Smooth muscle cell (in vitro differentiated cells): Measurements from ENCODE around the gene TNFRSF6B. TPM values are rescaled to one million over a fixed set of nuclear protein-coding genes. Genes with fewer than 3 reads are reported as not detected.
A peak's percentile ranks its signal among the peaks of the same experiment; 100 is the strongest.

ENCODE experiments used
- DNase-seq: peaks from one replicate; lab custom pipeline; 2025; ENCODE audit not compliant: unreplicated experiment; lab: John Stamatoyannopoulos, UW
- H2AFZ ChIP-seq: fragments of 200-600 bp; sonication (generic); 2 replicates; pipeline ENCODE4 v1.6.0; 2016; ENCODE audit warnings: antibody characterized with exemption, low read depth, mild to moderate bottlenecking
- H3F3A ChIP-seq: fragments of 200-600 bp; sonication (generic); 2 replicates; pipeline ENCODE4 v1.6.0; 2017; ENCODE audit warnings: antibody characterized with exemption, low read depth
- H3K27ac ChIP-seq: fragments of 200-600 bp; sonication (generic); 2 replicates; pipeline ENCODE4 v1.5.1; 2016; ENCODE audit warnings: low read depth, mild to moderate bottlenecking
- H3K27me3 ChIP-seq: fragments of 200-600 bp; sonication (generic); 2 replicates; pipeline ENCODE4 v1.6.1; 2016; ENCODE audit warnings: low read depth, mild to moderate bottlenecking
- H3K36me3 ChIP-seq: fragments of 200-600 bp; sonication (generic); 2 replicates; pipeline ENCODE4 v1.5.1; 2016; ENCODE audit warnings: low read depth
- H3K4me1 ChIP-seq: fragments of 200-600 bp; sonication (generic); 2 replicates; pipeline ENCODE4 v1.5.1; 2016; ENCODE audit warnings: low read depth
- H3K4me2 ChIP-seq: fragments of 200-600 bp; sonication (generic); 2 replicates; pipeline ENCODE4 v1.6.0; 2016; ENCODE audit warnings: mild to moderate bottlenecking
- H3K4me3 ChIP-seq: fragments of 200-600 bp; sonication (generic); 2 replicates; pipeline ENCODE4 v1.5.1; 2016; ENCODE audit warnings: mild to moderate bottlenecking
- H3K79me2 ChIP-seq: fragments of 200-600 bp; sonication (generic); 2 replicates; pipeline ENCODE4 v1.6.0; 2016; ENCODE audit warnings: low read depth, mild to moderate bottlenecking
- H3K9ac ChIP-seq: fragments of 200-600 bp; sonication (generic); 2 replicates; pipeline ENCODE4 v1.6.0; 2016; ENCODE audit warnings: low read depth
- H3K9me3 ChIP-seq: fragments of 200-600 bp; sonication (generic); replicated peaks from 2 replicates; pipeline ENCODE4 v1.5.1; 2016; ENCODE audit warnings: low read depth
- H4K20me1 ChIP-seq: fragments of 200-600 bp; sonication (generic); 2 replicates; pipeline ENCODE4 v1.6.0; 2016; ENCODE audit warnings: low read depth
- CTCF ChIP-seq: fragments of 200-600 bp; sonication (generic); IDR thresholded peaks from 2 replicates; pipeline ENCODE4 v1.5.1; 2017; ENCODE audit warnings: borderline replicate concordance, mild to moderate bottlenecking, antibody characterized with exemption; ENCODE audit not compliant: insufficient read depth, poor library complexity, severe bottlenecking
- WGBS: methylation state at CpG from one replicate; pipeline ENCODE4 v1.1.7; 2016; ENCODE audit warnings: low lambda C conversion rate; 5-methylcytosine and 5-hydroxymethylcytosine counted together
- polyA plus RNA-seq: library from polyadenylated mRNA; unstranded; fragments of >200 nt; fragmentation: Nextera tagmentation; extraction: Ambion mirVana; gene quantifications from 2 replicates; pipeline ENCODE4 v1.2.1, GENCODE V29; 2016
- total RNA-seq: library from RNA; depleted of rRNA; stranded (reverse); fragments of >200 nt; gene quantifications from 2 replicates; pipeline ENCODE4 v1.2.3, GENCODE V29; 2014

The TNFRSF6B gene
- total and polyA plus RNA-seq, 2 experiments from 2014 or later: 13.1 to 17.1 TPM

DNA sequence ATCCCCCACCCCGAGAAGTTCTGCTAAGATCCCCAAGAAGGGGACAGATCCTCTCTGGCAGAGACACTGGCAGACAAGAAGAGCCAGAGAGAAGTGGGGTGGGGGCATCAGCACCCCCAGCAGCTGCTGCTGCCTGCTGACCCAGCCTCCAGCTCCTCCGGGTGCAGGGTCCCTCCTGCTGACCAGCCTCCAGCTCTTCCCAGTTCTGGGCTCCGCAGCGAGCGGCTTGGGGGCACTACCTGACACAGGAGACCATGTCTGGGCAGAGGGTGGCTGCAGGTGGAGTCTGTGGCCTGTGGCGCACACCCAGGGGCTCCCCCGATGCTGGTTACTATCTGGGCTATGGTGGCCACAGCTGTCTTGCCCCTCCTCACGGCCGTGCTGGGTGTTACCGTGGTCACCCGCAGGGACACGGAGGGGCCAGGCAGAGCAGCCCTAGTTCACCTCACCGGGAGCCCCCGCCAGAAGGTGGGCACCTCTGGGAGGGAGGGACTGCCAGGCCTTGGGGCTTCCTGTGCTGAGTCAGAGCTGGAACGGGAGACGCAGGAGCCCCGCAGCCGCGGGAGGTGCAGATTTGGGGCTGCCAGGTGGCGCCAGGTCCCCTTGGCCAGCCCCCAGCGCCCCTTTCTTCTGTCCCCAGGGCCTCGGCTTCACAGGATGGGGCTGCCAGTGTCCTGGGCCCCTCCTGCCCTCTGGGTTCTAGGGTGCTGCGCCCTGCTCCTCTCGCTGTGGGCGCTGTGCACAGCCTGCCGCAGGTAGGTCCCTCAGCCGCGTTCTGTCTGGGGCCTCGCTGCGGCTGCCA is 40.6 kb downstream of the TNFRSF6B start:
- Histone ChIP-seq H3K4me2 (peak overlapping the region; percentile 96), H3K4me3 (peak overlapping the region; percentile 58), H4K20me1 (peaks cover 62% of the 10 kb centered on the region), H3K9me3 (no peaks in the 10 kb centered on the region), H3K27ac (no peak overlapping the region), H3K4me1 (peaks cover 30% of the 10 kb centered on the region), H3F3A (peaks cover 17% of the 10 kb centered on the region), H2AFZ (no peak overlapping the region), H3K9ac (no peak overlapping the region), H3K36me3 (no peaks in the 10 kb centered on the region), H3K27me3 (no peaks in the 10 kb centered on the region), H3K79me2 (no peaks in the 10 kb centered on the region)
- DNase-seq: no peak
- no peak for TF ChIP-seq CTCF
- WGBS: 55% methylated on average over 29 of the region's 30 CpGs

DNA sequence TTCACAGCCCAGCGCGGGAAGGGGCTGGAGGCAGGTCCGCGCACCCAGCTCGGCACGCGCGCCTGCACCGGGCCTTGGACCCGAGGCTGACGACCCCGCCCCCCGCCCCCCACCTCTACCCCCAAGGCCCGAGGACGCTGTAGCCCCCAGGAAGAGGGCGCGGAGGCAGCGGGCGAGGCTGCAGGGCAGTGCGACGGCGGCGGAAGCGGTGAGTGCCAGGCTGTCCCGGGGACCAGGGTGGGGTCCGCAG is 41.2 kb downstream of the TNFRSF6B start:
- Histone ChIP-seq H3K36me3 (no peaks in the 10 kb centered on the region), H4K20me1 (peaks cover 59% of the 10 kb centered on the region), H3K27me3 (no peaks in the 10 kb centered on the region), H2AFZ (no peak overlapping the region), H3K27ac (no peak overlapping the region), H3F3A (peaks cover 17% of the 10 kb centered on the region), H3K9ac (no peak overlapping the region), H3K79me2 (no peaks in the 10 kb centered on the region), H3K4me1 (peaks cover 30% of the 10 kb centered on the region), H3K9me3 (no peaks in the 10 kb centered on the region), H3K4me2 (peak overlapping the region; percentile 96), H3K4me3 (peak overlapping the region; percentile 58)
- no peak for DNase-seq
- no peak for TF ChIP-seq CTCF
- WGBS: 22% methylated on average over 9 of the region's 26 CpGs

GRCh38 chr20:63737945-63738686 is 41.7 kb downstream of the TNFRSF6B start:
- no peak overlapping the region for H2AFZ ChIP-seq
- peak overlapping the region; percentile 96 for H3K4me2 ChIP-seq
- H3K27me3 ChIP-seq: no peaks in the 10 kb centered on the region
- H3F3A ChIP-seq: peaks cover 18% of the 10 kb centered on the region
- no peak overlapping the region for H3K9ac ChIP-seq
- H3K4me1 ChIP-seq: peaks cover 30% of the 10 kb centered on the region
- no peaks in the 10 kb centered on the region for H3K79me2 ChIP-seq
- H4K20me1 ChIP-seq: peaks cover 54% of the 10 kb centered on the region
- H3K4me3 ChIP-seq: peak overlapping the region; percentile 58
- H3K27ac ChIP-seq: no peak overlapping the region
- TF ChIP-seq CTCF: no peak
- DNase-seq: no peak
- H3K9me3 ChIP-seq: no peaks in the 10 kb centered on the region
- H3K36me3 ChIP-seq: no peaks in the 10 kb centered on the region
- 34% methylated on average over 27 of the region's 43 CpGs for WGBS
